ENCODE measurements around the gene SH3D19.
"Not testable (repeated sequence)": the region's sequence is repeated elsewhere in the genome, so short reads cannot be mapped to it uniquely, and the experiment has no call there.

The SH3D19 gene

DNA sequence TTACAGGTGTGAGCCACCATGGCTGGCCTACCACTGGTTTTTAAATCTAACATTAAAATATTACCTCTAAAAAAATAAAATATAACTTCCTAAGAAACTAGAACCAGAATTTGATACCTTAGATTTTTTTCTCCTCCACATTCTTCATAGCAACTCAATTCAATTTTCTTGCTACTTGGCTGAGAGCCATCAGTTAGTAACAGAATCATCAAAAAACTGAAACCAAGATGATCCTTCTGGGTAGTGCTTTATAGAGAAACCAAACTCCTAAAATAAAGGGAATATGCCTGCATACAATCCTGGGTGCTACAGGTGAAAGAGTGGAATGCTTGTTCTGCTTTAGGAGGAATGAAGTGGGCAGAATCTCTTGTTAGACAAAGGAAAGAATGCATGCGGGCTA is 161.6 kb downstream of the SH3D19 start:
- no peak for DNase-seq

DNA sequence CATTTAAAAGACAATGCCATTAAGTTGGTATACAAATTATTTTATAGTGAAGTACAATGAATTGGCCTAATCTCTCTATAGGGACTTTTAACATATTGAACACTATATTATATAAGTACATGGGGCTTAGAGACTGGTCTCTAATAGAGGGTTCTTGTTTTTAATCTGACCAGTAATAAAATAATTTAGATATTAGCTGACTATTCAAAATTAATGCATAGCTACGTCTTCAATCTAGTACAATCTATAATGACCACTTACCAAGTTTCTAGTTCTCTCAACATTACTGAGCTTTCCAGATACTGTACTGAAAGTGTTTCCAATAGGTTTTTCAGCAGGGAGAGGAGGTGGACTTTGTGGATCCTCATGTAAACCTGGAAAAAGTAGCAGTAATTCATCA is 166.4 kb downstream of the SH3D19 start:
- DNase-seq: no peak

DNA sequence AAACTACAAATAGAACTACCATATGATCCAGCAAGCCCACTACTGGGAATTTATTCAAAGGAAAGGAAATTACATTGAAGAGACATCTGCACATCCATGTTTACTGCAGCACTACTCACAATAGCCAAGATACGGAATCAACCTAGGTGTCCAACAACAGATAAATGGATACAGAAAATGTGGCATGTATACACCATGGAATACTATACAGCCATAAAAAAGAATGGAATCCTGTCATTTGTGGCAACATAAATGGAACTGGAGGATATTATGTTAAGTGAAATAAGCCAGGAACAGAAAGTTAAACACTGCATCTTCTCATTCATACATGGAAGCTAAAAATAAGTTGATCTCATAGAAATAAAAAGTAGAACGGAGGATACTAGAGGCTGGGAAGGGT is 167.9 kb downstream of the SH3D19 start:
- no peak for DNase-seq

DNA sequence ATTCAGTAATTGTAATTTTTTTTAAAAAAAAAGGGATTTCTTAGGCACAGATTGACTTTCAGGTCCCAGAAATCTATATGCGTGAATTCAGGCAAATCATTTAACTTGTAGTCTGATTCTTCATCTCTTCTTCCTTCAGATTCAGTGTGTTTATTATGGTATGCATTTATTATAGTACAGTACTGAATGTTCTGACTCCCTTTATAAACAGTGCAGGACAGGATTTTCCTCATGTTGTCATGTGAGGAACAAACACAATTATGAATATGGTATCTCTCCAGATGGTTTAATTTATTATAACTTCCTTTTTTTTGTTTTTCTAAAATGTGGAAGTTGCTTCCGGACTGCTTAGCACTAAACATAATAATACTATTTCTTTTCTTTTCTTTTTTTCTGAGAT is 171.8 kb downstream of the SH3D19 start:
- DNase-seq: no peak

DNA sequence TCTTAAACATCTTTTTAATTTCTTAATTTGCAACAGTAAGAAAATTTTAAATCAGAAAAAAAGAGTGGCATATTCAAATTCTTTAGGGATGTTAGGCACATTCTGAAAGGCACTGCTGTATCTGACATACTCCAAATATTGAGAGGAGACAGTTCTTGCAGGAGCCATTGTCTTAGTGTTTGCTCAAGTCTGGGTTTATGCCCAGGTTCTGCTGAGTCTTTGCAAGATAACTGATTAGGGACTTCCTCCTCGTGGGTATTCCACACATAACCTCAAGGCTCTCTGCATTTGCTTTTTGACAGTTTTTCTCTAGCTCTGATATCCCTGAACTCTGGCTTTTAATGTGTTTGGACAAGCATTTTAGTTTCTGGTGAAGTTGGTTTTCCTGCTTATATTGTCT is 173.4 kb downstream of the SH3D19 start:
- DNase-seq: no peak

DNA sequence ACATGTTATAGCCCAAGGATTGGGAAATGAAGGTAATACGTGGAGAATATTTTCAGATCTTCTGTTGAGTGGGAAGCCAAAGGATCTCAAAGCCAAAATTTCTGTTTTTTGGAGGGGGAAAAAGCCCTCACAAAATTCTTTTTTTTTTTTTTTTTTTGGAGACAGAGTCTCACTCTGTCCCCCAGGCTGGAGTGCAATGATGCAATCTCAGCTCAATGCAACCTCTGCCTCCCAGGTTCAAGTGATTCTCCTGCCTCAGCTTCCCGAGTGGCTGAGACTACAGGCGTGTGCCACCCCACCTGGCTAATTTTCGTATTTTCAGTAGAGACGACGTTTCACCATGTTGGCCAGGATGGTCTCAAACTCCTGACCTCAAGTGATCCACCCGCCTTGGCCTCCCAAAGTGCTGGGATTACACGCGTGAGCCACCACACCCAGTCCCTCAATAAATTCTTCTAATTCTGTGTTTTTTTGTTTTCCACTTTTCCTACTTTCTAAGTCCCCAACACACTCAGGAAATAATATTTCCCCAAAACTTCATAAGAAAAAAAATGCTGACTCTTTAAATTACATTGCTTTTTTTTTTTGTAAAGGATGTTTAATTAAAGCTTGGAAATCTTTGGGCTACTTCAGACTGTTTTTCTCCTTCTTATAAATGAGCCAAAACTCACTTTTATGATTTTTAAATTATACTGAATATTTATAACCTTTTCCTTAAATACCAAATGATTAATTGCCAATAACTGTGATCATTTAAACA is 174.4 kb downstream of the SH3D19 start:
- DNase-seq: no peak

DNA sequence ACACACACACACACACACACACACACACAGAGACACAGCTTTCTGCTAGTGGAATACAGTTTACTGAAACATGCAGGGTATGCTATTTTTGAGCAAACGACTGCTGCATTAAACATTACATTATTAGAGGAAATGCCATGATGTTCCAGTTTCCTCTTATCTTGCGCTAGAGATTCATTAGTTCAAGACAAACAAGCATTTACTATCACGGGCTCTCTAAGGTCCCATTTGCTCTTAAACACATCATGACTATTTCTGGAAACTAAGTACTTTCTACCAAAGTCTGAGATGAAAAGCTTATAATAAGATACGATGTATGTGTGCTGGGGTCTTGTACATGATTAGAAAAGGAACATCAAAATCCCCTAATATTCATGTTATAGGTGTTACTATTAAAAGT is 177.1 kb downstream of the SH3D19 start:
- DNase-seq: no peak

DNA sequence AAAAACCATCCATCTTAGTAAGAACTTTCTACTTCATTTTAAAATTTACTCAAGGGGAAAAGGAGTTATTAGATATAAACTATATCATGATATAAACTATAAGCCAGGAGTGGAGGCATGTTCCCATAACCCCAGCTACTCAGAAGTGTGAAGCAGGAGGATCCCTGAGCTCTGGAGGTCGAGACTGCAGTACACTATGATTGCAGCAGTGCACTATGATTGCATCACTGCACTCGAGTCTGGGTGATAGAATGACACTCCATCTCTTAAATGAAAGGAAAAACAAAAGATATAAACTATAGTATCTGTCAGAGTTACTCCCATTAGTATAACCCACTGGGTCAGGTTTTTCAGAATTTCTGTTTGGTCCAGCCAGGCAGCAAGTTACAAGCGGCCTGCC is 178.4 kb downstream of the SH3D19 start:
- no peak for DNase-seq

DNA sequence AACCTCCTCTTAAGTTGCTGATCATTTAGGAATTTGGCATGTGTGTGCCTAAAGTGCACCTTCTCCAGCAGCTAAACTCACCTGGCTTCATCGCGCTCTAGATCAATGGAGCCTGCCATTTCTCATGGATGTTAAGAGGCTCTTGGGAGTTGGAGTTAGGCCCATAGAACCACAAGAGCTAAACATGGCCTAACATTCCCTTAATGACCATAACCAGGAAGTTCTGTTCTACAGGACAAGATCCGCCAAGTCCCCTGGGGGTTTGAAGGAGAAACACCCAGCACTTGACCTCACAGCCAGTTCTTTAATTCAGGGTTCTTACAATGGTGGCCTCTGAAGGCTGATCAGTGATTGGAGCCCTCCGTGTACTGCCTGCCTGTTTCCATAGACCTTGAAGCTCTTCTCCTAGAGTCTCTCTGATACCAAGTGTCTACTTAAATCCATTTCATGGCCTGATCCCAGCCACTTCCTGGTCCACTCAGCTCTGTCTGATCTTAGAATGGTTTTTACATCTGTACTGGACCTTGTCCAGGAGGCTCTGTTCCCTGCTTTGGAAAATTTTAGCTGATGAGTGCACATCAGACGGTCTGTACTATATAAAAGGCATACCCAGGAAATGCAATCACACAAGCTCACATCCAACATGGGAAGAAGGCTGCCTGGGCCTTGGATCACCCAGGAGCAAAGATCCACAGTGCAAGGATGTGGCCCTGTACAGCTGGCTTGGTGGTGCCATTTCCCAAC is 180.9 kb downstream of the SH3D19 start:
- DNase-seq: no peak

DNA sequence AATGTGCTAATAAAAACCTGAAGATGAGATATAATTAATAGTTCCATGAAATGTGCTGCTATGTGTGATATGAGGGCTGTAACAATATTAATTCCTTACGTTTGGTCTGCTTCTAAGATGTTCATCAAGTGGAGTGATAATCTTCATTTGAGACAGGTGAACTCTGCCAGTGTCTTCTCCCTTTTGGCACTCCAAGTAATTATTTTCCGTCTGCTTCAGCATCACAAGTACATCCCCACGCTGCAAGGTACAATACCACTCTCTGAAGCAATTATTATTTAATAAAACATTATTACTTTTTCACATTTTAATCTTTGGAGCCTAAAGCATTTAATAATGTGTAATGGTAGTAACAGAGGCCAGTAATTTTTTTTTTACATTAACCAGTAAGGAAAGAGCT is 181.6 kb downstream of the SH3D19 start:
- DNase-seq: no peak

DNA sequence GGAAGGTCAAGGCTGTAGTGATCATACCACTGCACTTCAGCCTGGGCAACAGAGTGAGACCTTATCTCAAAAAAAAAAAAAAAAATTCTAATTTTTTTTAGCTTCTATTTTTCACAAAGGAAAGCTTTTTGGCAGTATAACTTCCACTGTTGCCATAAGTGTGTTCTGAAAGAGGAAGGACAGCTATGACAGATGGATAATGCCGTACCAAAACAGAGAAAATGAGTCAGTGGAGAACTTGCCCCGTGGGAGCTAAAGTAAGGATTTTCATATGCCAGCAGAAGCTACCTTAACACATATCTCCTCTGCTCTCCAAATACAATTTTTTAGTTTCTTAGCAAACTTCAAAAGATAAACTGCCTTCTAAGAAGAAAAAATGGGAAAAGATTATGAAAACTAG is 182.2 kb downstream of the SH3D19 start:
- DNase-seq: peak in 6 of 58 donors; percentile 0 to 40 (median 2)

DNA sequence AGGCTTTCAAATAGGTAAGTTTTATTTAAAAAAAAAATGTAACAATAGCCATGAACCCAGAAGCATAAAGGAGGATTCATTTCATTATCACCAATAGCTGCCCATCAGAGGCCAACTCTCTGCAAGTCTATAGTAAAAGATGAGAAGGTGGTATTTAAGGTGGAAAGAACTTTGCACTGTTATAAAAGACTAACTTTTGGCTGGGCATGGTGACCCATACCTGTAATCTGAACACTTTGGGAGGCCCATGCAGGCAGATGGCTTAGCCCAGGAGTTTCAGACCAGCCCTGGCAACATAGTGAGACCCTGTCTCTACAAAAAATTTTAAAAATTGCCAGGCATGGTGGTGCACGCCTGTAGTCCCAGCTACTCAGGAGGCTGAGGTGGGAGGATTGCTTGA is 182.6 kb downstream of the SH3D19 start:
- no peak for DNase-seq

DNA sequence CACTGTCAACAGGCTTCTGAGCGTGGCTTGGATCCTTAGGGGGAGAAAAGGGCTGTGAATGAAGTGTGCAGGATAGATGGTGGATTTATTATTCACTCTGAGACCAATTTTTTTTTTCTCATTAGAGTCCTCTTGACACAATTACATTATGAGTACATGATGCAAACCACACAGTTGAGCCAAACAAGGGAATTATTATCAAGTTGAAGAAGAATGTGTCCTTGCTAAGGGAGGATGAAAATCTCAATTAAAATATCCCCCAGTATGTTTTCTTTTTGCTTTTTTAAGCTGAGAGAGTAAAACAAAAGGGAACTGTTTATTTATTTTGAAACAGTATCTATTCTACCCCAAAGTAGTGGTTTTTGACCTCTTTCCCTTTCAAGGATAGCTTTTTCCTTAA is 185.6 kb downstream of the SH3D19 start:
- DNase-seq: no peak

DNA sequence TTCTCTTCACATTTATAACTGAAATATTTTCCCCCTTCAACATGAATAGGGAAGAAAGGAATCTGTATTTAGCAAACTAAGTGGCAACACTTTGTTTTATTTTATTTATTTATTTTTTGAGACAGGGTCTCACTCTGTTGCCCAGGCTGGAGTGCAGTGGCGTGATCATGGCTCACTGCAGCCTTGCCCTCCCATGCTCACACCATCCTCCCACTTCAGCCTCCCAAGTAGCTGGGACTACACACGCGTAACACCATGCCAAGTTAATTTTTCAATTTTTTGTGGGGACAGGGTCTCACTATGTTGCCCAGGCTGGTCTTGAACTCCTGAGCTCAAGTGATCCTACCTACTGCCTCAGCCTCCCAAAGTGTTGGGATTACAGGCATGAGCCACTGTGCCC is 189.4 kb downstream of the SH3D19 start:
- not testable (repeated sequence) for DNase-seq

DNA sequence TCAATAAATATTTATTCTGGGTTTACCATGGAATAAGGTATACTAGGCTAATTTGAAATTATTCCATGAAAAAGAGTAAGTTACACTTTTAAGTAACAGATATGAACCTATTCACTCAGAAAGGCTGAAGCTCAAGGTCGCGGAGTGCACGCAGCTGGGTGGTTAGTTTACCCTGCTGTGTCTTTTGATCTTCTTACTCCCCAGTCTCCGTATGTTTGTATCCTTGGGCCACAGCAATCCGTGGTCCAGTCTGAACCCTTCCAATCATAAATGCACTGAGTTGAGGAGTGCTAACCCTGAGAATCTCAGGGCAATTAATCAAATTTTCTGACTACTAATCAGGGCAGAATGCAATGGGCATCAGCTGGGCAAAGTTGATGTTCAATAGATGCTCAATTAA is 192.1 kb downstream of the SH3D19 start:
- no peak for DNase-seq

DNA sequence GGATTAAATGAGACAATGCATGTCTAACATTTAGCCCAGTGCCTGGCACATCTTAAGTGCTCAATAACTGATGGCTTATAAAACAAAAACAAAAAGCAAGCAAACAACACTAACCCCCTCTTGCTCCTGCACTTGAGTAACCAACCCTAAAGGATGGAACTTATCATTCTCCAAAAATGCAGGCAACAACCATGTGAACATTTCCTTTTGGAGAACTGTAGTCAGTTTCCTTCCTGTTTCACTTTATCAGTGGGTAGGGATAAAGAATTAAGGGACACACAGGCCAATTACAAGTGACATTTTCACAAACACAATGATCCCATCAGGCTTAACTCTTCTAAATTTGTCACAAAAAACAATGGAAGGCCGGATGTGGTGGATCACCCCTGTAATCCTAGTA is 195.6 kb downstream of the SH3D19 start:
- no peak for DNase-seq

DNA sequence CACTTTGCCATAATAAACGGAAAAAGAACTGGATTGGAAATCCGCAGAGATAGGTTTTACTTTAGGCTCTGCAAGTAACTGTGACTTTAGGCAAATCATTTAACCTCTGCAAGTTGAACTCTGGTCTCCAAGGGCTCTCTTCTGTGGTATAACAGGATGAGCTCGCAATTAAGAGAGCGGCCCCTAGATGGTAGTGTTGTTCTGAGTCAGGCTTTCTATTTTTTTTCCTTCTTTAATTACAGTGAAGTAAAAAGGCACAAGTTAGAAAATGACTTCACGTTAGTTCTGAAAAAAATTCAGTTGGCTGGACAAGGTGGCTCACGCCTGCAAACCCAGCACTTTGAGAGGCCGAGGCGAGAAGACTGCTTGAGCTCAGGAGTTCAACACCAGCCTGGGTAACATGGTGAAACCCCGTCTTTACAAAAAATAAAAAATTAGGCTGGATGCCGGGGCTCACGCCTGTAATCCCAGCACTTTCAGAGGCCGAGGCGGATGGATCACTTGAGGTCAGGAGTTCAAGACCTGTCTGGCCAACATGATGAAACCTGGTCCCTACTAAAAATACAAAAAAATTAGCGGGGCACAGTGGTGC is 207.9 kb downstream of the SH3D19 start:
- DNase-seq: peak in 37 of 58 donors; percentile 2 to 61 (median 19)

DNA sequence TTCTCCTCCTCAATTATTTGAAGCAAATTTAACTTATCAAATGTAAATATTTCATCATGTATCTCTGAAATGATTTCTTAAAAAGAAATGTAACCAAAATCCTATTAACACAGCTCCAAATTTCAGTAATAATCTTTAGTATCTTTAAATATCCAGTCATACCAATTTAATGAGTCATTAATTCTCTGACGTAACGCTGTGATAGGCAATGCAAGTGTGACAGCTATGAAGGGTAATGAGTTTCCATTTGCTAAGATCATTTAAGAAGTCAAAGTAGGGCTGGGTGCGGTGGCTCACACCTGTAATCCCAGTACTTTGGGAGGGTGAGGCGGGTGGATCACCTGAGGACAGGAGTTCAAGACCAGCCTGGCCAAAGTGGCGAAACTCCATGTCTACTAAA is 210.4 kb downstream of the SH3D19 start:
- no peak for DNase-seq

DNA sequence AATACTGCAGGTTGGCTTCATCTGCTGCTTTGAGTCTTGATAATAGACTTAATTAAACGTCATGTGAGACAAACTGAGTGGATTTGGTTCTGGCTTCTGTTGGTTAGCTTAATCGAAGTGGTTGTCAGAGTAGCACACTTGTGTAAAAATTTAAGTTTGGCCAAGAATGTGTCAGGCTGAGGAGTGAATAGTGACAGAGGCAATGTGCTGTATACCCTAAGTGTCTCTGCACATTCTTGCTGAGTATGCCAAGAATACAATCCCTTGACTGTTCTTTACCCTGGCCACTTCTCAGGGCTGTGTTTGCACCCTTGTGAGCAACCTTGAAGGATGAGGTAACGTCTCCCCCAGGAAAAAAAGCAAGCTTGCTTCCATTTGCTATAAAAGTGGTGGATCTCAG is 211.1 kb downstream of the SH3D19 start:
- no peak for DNase-seq

DNA sequence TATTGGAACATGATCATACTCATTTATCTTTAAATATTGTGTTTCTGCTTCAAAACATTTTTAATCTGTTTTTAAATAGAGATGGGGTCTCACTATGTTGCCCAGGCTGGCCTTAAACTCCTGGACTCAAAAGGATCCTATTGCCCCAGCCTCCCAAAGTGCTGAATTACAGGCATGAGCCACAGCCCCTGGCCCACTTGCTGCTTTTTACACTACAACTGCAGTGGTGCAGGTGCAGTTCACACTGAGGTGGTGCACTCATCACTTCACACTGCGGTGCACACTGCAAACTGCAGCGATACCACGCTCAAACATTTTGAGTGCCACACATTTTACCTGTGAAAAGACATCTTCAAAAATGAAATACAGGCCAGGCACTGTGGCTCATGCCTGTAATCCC is 215.2 kb downstream of the SH3D19 start:
- no peak for DNase-seq

DNA sequence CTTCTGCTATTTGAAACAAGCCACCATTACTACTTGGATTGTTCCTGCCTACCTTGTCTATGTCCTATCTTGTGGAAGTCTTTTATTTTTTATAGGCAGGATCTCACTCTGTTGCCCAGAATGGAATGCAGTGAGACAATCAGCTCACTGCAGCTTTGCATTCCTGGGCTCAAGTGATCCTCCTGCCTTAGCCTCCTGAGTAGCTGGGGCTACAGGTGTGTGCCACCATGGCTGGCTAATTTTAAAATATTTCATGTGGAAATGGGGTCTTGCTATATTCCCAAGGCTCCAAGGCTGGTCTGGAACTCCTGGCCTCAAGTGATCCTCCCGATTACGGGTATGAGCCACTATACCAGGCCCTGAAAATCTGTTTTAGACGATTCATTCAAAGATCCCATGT is 218.3 kb downstream of the SH3D19 start:
- no peak for DNase-seq

DNA sequence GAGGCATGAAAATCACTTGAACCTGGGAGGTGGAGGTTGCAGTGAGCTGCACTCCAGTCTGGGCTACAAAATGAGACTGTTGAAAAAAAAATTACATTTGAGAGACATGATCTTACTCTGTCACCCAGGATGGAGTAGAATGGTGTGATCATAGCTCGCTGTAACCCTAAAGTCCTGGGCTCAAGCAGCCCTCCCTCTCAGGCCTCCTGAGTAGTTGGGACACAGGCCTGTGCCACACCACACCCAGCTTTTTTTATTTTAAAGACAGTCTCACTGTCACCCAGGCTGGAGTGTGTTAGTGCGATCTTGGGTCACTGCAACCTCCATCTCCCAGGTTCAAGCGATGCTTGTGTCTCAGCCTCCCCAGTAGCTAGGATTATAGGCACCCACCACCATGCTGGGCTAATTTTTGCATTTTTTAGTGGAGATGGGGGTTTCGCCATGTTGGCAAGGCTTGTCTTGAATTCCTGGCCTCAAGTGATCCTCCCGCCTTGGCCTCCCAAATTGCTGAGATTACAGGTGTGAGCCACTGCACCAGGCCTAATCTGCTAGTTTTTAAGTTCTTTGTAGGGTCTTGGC is 219.9 kb downstream of the SH3D19 start:
- no peak for DNase-seq
